ENCODE results near the gene OR10V1.

Gene OR10V1, protein sequence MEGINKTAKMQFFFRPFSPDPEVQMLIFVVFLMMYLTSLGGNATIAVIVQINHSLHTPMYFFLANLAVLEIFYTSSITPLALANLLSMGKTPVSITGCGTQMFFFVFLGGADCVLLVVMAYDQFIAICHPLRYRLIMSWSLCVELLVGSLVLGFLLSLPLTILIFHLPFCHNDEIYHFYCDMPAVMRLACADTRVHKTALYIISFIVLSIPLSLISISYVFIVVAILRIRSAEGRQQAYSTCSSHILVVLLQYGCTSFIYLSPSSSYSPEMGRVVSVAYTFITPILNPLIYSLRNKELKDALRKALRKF

DNA sequence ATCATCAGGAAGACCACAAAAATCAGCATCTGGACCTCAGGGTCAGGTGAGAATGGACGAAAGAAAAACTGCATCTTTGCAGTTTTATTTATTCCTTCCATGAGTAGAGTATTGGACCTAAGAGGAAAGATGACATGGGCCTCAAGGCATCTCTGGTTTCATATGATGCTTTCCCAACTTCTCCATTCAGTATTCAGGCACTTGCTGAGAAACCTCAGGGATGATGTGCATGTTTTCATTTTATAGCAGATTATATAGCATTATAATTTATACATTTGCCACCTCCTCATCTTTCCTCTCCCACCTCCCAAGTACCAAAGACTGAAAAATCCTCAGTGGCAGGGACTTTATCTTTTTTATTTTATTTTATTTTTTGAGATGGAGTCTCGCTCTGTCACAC lies at the start of gene OR10V1:
OR10V1 (minus strand) TSS at position 101 of the 400 bp plus-strand sequence; CDS start at position 101, 0 bp downstream.
- DNase-seq (ENCODE audit: low read depth), result no peak

- DNase-seq (ENCODE audit: low read depth), result no peak
Measured at GRCh38 chr11:59761993-59762392, 48.3 kb upstream of the OR10V1 start.

- DNase-seq (ENCODE audit: low read depth), result no peak
Measured at GRCh38 chr11:59760771-59761170, 47.1 kb upstream of the OR10V1 start.

DNA sequence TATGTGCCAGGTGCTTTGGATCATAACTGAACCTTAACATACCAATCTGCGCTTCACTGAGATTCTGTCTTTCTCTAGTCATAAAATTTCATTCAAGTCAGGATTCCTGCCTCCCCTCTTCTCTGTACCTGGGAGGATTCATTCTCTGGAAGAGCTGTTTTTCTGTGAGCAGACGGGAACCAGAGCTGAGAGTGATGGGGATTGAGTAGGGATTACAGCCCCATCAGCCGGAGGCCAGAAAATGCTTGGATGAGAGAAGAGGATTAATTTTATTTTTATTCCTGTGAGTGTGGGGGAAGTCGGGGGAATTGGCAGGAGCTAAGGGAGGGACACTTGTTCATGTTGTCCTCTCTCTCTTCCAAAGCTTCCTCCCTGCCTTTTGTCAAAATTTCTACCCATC lies 46.3 kb upstream of the OR10V1 start:
- no peak for DNase-seq (ENCODE audit: low read depth)

- no peak for DNase-seq (ENCODE audit: low read depth)
Measured at GRCh38 chr11:59758401-59759037, 44.9 kb upstream of the OR10V1 start.

GRCh38 chr11:59756845-59757244 lies 43.2 kb upstream of the OR10V1 start:
- DNase-seq (ENCODE audit: low read depth), result no peak

DNA sequence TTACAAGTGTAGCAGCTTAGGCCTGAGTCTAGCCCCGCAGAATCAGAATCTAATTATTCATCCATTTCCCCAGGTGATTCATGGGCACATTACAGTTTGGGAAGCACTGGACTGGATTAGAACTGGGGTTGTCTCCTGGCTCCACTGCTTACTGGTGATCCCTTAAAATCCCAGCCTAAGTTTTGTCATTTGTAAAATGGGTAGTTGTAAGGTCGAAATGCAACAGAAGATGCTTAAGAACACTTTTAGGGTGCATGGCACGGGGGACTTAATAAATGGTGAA lies 42.9 kb upstream of the OR10V1 start:
- DNase-seq (ENCODE audit: low read depth), result no peak

DNA sequence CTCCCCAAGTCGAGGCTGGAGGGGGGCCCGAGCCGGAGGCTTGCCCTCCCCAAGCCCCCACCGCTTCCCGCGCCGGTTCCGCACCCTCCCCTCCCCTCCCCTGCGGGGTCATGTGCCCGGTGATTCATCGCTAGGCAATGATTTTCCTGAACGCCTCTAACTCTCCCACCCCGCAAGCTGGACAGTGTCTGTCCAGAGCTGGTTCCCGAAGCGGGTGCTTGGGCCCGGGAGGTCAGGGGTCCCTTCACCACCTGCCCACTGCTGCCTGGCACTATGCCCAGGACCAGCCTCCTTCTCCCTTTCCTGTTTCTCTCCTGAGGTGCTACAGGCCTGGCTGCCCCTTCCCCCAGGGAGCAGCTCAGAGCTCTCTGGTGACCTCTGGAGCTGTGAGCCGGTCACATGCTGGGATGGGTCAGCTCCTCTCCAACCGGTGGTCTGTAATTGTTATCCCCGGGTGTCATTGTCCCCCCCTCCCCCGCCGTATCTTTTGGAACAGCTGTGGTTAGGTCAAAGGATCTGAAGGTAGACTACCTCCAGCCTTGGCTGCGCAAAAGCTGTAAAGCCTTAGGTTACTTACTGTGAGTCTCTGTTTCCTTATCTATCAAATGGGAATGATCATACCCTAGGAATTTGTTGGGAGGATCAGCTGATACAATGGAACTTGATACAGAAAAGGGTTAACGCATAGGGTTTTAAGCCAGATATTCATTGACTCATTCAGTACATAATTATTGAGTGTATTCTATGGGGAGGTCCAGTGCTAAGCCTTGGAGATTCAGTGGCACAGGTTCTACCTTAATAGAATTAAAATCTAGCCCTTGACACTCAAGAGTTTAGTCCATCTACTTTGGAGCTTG lies 42.3 kb upstream of the OR10V1 start:
- no peak for DNase-seq (ENCODE audit: low read depth)

DNA sequence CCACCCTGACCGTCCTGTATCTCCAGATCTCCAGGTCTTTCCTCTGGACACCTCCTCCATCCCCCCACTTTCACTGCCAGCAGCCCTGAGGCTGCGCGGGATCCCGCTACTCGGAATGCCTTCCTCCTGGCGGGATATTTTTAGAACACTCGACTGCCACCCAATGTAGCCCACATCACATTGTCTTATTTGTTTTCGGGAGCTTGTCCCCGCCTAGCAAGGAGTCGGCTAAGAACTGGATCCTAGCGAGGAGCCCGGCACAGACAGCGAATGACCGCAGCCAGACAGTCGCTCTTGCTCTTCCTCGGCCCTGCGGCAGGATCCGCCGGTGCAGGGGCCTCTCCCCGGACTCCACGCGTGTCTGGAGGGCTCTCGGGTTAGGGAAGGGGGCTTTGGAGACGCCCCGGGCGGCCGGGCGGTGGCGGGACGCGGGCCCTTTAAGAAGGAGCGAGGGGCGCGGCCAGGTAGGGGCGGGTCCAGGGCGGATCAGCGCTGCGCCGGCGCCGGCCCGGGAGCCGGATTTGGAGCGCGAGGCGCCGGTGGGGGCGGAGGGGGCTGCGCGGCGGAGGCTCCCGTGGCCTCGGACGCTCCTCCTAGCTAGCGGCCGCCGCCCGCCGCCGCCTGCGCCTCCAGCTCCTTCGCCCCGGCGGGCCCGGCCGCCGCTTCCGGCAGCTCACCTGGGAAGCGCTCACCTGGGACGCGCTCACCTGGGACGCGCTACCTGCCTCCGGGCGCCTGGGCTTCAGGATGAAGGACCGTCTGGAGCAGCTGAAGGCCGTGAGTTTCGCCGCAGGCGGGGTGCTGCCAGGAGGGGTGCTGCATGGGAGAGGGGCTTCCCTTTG lies 41.4 kb upstream of the OR10V1 start, which contains the start of gene STX3:
STX3 (plus strand) TSS at position 518 of the 842 bp plus-strand sequence; CDS start at position 748, 230 bp downstream.
- DNase-seq (ENCODE audit: low read depth), result no peak

DNA sequence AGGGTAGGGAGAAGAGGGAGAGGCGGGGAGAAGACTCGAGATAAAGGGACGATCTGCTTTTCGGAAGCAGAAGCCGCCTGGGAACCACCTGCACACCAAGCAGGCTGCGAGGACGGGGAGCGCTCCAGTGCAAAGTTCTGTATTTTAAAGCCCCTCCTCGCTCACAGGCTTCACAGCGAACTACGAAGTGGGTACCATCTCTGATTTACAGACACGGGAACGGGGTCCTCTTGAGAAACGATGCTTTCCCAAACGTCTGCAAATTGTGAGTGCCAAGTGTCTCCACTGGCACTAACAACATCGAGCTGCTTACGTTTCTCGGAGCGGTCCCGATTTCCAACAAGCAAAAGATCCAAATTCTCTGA lies 40.8 kb upstream of the OR10V1 start:
- no peak for DNase-seq (ENCODE audit: low read depth)

GRCh38 chr11:59753650-59754493 lies 40.2 kb upstream of the OR10V1 start:
- peak; percentile 63 for DNase-seq (ENCODE audit: low read depth)

DNA sequence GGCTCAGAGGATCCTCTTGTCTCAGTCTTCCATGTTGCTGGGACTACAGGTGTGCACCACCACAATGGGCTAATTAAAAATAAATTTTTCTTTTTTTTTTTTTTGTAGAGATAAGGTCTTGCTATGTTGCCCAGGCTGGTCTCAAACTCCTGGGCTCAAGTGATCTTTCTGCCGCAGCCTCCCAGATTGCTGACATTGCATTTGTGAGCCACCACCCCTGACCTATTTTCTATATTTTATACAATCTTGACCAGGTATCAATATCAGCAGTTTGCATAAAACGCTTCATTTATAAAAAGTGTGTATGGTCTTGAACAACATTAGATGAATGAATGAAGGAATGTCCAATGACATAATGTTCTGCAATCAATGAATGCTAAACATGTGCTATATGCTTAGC lies 32.5 kb upstream of the OR10V1 start:
- no peak for DNase-seq (ENCODE audit: low read depth)

GRCh38 chr11:59730896-59731565 lies 17.4 kb upstream of the OR10V1 start:
- no peak for DNase-seq (ENCODE audit: low read depth)

DNA sequence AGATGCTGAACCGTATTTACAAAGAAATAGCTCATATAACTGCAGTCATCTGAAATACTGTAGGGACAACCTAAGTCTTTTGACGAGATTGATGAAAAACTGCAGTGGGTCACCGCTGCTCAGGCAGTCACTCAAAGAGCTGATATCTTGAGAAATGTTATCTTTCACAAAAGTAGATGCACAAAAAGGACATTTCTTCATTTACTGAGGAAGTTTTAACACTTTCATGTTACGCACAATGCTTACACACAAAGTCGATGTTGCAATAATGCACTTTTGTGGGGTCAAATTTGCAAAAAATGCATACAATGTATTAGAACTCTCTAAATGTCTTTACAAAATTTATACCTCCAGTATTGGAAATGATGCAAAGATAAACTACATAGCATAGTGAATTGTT lies 16.2 kb upstream of the OR10V1 start:
- no peak for DNase-seq (ENCODE audit: low read depth)

DNA sequence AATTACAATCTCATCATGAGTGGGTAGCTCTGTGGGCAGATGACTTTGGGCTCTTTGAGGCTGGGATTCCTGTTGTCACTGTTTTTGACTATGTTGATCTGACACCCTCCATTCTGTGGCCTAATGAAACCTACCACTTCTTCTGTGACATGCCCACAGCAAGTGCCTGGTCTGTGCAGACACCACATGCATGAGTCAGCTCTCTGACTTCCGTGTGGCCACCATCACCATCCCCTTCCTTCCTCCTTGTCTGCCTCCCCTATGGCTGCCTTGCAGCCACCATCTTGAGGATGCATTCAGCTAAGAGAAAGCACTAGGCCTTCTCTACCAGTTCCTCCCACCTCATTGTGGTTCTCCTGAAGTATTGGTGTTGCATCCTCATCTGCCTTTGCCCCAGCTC lies 15.3 kb upstream of the OR10V1 start:
- peak; percentile 36 for DNase-seq (ENCODE audit: low read depth)

DNA sequence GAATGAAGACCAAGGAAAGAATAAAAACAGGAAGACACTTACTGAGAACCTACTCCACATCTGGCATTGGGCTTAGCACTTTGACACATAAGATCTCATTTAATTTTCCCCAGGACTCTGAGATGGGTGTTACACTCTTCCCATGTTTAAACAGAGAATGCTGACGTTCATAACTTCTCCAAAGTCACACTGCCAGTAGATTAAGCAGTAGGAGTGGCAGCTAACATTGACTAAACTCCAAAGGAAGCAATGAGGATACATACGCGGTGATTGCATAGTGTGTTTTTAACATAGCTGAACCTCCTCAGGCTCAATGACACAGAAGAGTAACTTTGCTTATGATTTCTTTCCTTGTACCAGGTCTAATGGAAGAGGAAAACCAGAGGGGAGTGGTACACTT lies 14.5 kb upstream of the OR10V1 start:
- no peak for DNase-seq (ENCODE audit: low read depth)

DNA sequence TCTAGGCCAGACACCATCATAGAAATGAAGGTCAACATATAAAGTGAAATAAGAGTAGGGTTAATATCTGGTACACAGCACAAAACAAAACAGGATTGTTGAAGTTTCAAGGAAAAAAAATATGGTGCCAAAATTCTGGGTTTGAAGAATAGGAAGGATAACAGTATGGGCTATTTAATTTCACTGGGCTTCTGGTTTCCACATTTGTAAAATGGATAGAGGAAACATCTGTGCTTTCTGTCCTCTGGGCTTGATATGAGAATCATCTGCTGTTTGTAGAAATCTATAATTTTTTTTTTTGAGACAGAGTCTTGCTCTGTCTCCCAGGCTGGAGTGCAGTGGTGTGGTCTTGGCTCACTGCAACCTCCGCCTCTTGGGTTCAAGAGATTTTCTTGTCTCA lies 13.8 kb upstream of the OR10V1 start:
- DNase-seq (ENCODE audit: low read depth), result no peak

GRCh38 chr11:59724066-59724465 lies 10.4 kb upstream of the OR10V1 start:
- no peak for DNase-seq (ENCODE audit: low read depth)

- no peak for DNase-seq (ENCODE audit: low read depth)
Measured at GRCh38 chr11:59719556-59719955, 5.9 kb upstream of the OR10V1 start.

DNA sequence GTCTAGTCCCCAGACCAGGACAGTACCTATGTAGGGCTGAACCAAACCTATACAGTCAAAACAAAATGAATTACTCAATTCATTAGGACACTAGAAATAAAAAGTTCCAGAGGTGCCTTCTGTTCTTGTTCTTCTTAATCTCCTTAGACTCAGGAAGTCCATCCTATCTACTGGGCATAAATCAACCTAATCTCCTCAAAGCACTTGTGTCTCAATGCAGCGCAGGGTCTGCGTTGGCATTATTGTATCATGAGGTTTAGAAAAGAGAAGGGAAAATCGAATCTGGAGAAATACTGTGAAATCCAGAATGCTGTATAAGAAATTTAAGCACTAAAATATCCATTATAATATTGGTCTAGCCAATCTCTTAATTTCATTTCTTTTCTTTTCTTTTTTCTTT lies 2.4 kb upstream of the OR10V1 start:
- no peak for DNase-seq (ENCODE audit: low read depth)
